HG03139 (cell line): Measurements from ENCODE around the gene ZNF141.
"Not testable (repeated sequence)": the region's sequence is repeated elsewhere in the genome, so short reads cannot be mapped to it uniquely, and the experiment has no call there.

Experiments
- ATAC-seq: cut with Tn5 transposase; IDR thresholded peaks from one replicate; pipeline ENCODE4 v1.9.1; 2021; ENCODE audit not compliant: unreplicated experiment

Gene ZNF141

DNA sequence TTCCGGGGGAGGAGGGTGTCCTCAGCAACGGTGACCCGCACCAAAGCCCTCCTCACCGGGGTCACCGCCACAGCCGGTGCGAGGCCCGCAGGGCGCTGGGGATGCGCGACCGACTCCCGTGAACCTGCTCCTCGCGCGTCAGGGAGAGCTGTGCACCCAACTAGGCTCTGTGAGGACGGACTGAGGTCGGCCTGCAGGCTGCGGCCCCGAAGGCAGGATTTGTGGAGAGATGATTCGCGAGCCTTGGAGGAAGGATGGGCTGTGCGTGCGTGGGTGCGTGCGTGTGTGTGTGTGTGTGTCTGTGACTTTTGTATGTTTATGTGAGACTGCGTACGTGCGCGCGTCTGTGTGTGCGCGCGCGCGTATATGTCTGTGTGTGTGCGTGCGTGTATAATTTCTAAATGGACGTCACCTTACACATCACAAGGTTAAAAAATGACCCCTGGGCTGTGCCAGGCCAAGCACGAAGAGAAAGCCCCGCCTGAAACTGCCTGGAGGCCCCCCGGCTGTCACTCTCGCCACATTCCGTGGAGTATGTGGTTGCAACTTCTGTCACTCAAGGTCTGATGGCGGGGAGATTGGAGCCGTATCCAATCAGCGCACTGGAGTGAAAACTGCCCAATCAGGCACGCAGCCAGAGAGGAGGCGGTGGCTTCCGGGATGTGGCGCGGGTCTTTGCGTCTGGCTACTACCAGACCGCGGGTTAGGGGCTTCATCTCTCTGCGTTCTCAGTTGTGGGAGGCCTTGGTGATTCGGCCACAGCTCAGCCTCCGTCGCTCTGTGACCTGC is at the start of gene ZNF141:
ZNF141 (plus strand) TSS at position 672 of the 789 bp plus-strand sequence. CDS start 170 bp downstream, outside the sequence.
- peak; percentile 95 for ATAC-seq

DNA sequence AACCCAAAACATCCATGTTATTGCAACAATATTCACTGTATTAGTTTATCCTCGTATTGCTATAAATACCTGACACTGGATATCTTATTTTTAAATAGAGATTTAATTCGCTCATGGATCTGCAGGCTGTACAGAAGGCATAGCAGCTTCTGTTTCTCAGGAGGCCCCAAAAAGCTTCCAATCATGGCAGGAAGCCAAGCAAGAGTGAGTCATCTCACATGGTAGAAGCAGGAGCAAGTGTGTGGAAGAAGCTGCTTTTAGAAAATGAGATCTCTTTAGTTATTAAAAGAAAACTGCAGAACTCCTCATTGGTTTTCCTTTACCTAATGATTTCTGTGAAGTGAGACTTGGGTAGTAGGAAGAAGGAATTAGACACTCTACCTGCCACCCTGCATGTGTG is 48.7 kb upstream of the ZNF141 start:
- ATAC-seq = no peak

DNA sequence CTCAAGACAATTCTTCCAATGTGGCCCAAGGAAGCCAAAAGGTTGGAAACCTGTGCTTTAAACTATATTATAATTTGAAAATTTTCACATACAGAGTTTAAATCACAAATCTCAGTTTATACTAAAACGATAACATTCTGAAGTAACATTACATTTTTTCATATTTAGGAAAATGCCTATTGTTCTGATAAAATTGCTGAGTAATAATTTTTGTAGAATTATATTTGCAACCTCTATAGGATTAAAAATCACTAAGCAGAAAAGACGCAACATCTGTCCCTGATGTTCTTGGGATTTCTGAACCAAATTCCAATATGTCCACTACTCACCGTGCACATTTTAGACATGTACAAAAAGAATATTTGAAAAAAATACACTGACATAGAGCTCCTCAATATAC is 42.9 kb upstream of the ZNF141 start:
- no peak for ATAC-seq

DNA sequence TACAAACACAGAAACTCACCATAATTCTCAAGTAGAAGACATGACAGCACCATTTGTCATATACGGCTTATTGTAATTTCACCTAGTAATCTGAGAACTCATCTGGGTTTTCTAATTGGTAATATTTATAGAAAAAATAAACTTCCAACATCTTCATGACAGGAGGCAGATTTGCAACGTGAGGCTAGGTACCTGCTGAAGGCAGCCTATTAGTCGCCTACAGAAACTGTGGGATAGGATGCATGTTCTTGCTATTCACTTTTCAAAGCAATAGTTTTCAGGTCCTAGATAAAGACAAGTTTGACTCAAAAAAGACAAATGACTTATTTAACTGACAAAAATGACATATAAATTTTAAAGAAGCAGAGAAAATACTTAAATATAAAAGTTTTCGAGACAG is 35.2 kb upstream of the ZNF141 start:
- ATAC-seq = no peak

DNA sequence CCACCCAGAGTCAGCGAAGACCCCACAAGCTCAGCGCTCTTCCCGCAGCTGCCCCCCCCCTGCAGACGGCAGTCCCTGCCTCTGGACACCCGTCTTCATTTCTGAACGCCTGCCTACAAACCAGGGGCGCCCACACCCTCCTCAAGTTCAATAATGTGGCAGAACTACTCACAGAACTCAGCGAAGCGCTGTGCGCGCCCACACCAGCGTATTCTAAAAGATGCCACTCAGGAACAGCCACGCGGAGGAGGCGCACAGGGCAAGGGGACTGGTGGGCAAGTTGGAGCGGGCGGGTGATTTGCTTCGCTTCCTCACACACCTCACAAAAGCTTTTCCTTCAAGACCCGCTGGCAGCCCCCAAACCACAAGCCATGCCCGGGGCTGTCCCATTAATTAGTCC is 33.1 kb upstream of the ZNF141 start:
- ATAC-seq = not testable (repeated sequence)

DNA sequence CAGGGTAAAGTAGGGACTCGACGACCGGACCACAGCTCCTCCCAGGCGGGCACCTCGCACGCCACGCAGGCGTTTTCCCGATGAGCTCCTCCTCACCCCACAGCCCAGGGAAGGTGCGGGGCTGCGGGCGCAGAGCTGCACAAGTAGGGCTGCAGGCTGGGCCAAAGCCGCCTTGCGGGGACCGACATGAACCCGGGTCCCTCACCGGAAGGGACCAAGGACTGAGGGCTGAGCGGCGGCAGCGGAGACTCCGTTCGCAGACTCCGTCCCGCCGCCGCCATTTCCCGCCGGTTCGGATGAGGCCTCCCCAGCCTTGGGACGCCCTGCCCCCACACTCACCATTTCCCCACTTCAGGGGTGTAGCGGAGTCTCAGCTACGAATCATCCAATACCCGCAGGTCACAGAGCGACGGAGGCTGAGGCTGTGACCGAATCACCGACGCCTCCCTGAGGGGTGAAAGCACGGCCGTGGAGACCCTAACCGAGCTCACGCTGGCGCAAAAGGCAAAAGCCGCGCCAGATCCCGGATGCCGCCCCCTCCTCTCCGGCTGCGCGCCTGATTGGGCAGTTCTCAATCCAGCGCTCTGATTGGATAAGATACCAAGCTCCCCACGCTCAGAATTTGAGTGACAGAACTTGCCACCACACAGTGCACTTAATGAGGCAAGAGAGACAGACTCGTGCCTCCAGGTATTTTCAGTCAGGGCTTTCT is 32.5 kb upstream of the ZNF141 start, which contains the start of gene ZNF732:
ZNF732 (minus strand) TSS at position 506 of the 712 bp plus-strand sequence; CDS start at position 342, 164 bp downstream.
- ATAC-seq = no peak

DNA sequence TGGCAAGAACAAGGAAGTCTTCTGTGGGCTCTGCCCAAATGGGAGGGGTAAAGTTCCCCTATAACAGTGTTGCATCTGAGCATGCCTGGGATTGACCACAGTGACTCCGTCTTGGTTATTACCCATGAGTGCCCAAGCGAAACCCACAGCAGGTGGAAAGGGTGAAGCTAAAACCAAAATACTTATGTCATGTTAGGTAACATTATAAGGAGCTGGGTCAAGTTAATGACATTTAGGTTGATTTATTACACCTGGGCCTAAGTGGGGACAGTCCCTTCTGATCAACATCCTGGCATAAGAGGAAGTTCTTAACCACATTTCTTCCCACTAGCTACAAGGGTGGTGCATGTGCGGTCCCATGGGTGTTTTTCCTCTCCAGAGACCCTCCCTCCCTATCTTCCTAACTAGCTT is 31.1 kb upstream of the ZNF141 start:
- ATAC-seq = no peak

DNA sequence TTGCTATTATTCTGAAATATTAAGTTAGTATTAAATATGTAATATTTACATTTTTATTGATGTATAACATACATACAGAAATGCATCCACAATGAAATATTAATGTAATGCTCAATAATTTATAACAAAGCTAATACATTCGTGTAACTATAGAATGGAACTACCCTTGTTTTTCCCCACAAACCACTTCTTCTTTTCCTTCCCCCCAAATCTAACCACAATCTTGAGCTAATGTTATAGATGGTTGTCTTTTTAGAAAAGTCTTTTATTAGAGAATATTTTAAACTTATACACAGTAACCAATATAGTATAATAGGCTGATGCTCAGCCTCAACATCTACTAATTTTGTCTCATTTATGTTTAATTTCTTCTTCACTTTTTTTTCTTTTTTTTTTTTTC is 27.8 kb upstream of the ZNF141 start:
- ATAC-seq = no peak

DNA sequence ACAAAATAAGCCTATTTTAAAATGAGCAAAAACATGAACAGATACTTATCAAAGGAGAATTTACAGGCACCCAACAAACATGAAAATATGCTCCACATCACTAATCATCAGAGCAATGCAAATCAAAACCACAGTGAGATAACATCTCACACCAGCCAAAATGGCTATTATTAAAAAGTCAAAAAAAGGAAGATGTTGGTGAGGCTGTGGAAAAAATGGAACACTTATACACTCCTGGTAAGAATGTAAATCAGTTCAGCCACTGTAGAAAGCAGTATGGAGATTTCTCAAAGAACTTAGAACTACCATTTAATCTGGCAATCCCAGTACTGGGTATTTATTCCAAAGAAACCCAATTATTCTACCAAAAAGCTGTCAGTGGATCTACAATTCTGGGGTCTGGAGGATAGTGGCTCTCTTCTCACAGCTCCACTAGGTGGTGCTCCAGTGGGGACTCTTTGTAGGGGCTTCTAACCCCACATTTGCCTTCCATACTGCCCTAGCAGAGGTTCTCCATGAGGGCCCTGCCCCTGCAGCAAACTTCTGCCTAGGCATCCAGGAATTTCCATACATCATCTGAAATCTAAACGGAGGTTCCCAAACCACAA is 23.2 kb upstream of the ZNF141 start:
- ATAC-seq = no peak

DNA sequence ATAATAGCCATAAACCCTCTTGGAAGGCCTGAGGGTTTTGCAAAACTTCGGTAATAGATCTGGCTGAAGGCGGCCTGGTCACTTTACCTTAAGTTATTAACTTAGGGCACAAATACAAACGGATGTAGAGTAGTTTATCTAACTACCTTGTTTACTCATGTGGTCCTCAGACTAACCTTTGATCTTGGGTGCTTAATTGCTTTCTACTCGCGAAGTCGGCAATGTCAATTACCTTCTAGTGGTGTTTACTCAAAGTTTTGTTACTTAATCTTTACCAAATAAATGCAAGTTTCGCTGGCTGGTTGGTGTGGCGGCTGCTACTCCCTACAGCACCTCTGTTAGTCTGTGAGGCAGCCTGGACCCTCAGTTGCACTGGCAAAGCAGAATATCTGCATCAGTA is 8.9 kb upstream of the ZNF141 start:
- ATAC-seq = no peak

DNA sequence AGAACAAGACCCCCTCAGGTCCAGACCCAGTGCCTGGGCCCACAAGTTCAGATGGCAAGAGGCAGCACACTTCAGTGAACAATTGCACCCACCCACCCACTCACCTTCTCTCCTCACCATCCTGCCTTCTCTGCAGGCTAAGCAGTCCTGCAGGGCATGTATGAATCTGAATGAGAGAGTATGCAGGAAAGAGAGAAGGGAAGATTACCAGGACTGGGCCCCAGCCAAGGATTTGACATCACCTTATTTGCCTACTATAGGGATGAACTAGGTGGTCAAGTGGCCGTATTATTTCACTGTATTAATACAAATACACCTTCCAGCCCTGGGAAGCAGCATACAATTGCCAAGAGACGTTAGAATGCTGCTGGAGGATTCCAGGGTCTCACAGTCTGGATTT is 2.1 kb upstream of the ZNF141 start:
- no peak for ATAC-seq

DNA sequence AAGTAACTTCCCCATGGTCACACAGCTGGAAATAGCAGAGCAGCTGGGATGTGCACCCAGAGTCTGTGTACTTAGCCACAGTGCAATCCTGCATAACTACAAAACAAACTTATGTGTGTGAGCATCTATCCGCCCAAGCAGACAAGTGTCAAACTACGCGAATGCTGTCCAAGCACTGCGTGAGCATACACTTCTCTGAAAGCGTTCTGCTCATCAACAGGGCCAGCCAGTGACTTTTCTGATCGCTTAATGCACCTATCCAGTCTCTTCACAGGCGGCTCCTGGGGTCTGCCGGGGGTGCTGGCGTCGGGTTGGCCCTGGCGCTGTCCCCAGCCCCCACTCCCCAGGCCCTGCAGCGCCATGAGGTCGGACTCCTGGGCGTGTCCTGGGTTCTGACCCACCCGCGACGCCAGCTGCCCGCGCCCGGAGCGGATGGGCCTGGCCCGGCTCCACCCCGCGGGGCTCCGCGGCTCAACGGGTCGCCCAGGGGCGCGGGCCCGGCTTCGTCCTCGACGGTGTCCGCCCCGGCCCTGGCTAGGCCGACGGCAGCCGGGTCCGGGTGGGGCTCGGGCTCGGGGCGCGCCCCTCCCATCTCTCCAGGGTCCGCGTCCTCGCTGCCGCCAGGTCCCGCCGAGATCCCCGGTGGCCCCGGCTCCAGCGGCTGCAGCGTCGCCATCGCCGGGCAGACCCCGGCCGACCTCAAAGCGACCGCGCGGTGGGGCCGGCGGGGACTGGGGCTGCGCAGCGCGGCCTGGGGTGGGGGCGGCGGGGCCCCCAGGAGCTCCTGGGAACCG is 1.3 kb upstream of the ZNF141 start:
- no peak for ATAC-seq

DNA sequence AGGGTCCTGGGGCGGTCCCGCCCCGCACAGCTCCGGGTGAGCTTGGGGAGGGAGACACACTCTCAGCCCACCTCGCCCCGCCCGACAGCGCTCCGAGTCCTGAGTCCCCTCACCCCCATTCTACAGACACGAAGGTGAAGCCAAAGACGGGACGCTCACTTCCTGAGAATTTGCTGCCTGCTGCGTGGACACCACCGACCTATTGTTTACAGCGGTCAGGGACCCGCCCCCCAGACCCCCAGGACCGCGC is 796 bp upstream of the ZNF141 start:
- ATAC-seq = peak; percentile 2

DNA sequence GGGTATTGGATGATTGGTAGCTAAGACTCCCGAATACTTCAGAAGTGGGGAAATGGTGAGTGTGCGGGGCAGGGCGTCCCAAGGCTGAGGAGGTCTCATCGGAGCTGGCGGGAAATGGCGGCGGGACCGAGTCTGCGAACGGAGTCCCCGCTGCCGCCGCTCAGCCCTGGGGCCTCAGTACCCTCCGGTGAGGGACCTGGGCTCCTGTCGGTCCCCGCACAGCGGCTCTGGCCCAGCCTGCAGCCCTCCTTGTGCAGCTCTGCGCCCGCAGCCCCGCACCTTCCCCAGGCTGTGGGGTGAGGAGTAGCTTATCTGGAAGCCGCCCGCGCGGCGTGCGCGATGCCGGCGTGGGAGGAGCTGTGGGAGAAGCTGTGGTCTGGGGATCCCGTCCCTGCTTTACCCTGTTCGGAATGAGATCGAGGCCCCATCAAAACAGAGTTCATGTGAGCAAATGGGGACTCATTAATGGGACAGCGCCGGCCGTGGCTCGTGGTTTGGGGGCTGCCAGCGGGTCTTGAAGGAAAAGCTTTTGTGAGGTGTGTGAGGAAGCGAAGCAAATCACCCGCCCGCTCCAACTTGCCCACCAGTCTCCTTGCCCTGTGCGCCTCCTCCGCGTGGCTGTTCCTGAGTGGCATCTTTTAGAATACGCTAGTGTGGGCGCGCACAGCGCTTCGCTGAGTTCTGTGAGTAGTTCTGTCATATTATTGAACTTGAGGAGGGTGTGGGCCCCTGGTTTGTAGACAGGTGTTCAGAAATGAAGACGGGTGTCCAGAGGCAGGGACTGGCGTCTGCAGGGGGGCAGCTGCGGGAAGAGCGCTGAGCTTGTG is 531 bp downstream of the ZNF141 start:
- ATAC-seq = peak; percentile 28

DNA sequence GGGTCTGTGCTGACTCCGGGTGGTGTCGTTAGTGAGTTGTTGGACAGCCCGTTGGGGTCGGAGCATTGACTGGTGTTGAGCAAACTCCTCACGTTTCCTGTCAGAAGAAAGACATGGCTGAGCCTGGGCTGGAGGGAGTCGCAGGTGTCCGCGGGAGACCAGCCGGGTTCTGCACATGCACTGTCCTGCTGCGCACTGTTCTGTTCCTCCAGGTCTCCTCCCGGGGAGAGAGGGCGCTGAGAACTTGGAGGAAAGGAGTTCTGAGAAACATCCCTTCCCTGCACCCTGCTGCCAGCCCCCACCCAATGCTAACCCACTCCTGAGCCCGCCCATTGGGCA is 1.1 kb downstream of the ZNF141 start:
- no peak for ATAC-seq

DNA sequence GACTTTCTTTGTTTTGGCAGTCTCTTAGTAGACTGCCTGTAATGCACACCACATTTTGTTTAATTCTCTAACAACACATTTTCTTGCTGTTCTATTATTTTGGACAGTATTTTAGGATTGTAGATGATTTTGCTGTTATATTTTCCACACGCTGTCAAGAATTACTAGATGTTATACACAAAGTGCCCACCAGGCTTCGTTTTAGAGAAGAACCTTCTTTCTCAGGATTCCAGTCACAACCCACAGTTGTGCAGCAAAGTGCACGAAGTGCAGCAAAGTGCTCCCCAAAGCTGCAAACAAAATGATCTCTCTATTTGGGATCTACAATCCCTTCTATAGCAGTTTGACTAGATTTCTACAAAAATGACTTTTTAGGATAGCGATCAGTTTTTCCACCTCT is 2.4 kb downstream of the ZNF141 start:
- no peak for ATAC-seq

DNA sequence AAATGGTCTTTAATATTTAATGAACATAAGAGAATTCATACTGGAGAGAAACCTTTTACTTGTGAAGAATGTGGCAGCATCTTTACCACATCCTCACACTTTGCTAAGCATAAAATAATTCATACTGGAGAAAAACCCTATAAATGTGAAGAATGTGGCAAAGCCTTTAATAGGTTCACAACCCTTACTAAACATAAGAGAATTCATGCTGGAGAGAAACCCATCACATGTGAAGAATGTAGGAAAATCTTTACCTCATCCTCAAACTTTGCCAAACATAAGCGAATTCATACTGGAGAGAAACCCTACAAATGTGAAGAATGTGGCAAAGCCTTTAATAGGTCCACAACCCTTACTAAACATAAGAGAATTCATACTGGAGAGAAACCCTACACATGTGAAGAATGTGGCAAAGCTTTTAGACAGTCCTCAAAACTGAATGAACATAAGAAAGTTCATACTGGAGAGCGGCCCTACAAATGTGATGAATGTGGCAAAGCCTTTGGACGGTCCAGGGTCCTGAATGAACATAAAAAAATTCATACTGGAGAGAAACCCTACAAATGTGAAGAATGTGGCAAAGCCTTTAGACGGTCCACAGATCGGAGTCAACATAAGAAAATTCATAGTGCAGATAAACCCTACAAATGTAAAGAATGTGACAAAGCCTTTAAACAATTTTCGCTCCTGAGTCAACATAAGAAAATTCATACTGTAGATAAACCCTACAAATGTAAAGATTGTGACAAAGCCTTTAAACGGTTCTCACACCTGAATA is 35.6 kb downstream of the ZNF141 start:
- ATAC-seq = no peak

DNA sequence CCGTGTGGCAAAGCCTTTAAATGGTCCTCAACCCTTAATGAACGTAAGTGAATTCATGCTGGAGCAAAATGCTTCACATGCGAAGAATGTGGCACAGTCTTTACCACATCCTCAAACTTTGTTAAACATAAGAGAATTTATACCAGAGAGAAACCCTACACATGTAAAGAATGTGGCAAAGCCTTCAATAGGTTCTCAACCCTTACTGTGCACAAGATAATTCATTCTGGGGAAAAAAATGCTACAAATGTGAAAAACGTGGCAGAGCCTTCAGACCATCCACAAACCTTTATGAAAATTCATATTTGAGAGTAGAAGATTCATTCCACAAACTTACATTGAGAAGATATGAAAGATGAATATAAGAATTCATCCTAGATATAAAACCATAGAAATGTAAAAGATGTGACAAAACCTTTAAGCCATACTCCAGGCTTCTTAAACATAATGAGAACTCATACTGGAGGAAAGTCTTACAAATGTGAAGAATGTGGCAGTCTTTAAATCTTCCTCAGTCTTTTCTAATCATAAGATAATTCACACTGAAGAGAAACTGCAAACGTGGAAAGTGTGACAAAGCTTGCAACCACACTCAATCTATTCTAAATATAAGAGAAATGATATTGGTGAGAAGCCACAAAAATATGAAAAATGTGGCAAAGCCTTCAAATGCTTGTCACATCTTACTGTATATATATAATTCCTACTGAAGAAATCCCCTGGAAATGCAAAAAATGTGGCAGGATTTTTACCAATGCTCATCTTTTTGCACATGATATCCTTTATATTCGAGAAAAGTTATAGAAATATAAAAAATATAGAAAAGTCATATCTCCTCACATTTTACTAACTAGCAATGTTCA is 36.9 kb downstream of the ZNF141 start:
- no peak for ATAC-seq
